Fibroblast of lung (primary cell): ENCODE results near the gene MAP1LC3B. TPM values are rescaled to one million over a fixed set of nuclear protein-coding genes. Genes with fewer than 3 reads are reported as not detected.

Experiments used
- DNase-seq, 2 donors: peaks; one replicate each; pipeline versions ENCODE4 v3.0.0 to v3.0.0-alpha.2; 2010; ENCODE audit warnings: low read depth in 2 of 2
- H2AFZ ChIP-seq: 2 replicates; pipeline ENCODE4 v1.5.1; 2012; ENCODE audit warnings: low read length, control low read depth, inconsistent platforms
- H3K27ac ChIP-seq: 2 replicates; pipeline ENCODE4 v1.5.1; 2011; ENCODE audit warnings: low read length, control low read depth; ENCODE audit not compliant: insufficient read depth
- H3K27me3 ChIP-seq: 2 replicates; pipeline ENCODE4 v1.5.1; 2011; ENCODE audit warnings: mild to moderate bottlenecking, low read length; ENCODE audit not compliant: control insufficient read depth, insufficient read depth
- H3K36me3 ChIP-seq: 2 replicates; pipeline ENCODE4 v1.5.1; 2011; ENCODE audit warnings: low read length; ENCODE audit not compliant: control insufficient read depth, insufficient read depth
- H3K4me1 ChIP-seq: 2 replicates; pipeline ENCODE4 v1.5.1; 2011; ENCODE audit warnings: low read length; ENCODE audit not compliant: control insufficient read depth, insufficient read depth; ENCODE audit errors: extremely low read depth
- H3K4me2 ChIP-seq: 2 replicates; pipeline ENCODE4 v1.5.1; 2011; ENCODE audit warnings: low read length, control low read depth; ENCODE audit not compliant: insufficient read depth; ENCODE audit errors: extremely low read depth
- H3K4me3 ChIP-seq, 4 experiments: fragments of 200-600 bp in 1 of 4; sonication (generic) in 1 of 4; replicated peaks in 1 of 4; 2 replicates each; pipeline ENCODE4 v1.5.1; 2011 to 2016; ENCODE audit warnings: low read length in 4 of 4, low read depth in 3 of 4, mild to moderate bottlenecking in 3 of 4, control low read depth in 2 of 4, inconsistent platforms in 1 of 4, mixed read lengths in 1 of 4; ENCODE audit not compliant: insufficient read depth in 1 of 4; ENCODE audit errors: control extremely low read depth in 1 of 4
- H3K79me2 ChIP-seq: 2 replicates; pipeline ENCODE4 v1.5.1; 2012; ENCODE audit warnings: mild to moderate bottlenecking, low read length, inconsistent platforms; ENCODE audit not compliant: control insufficient read depth, insufficient read depth
- H3K9ac ChIP-seq: 2 replicates; pipeline ENCODE4 v1.5.1; 2011; ENCODE audit warnings: mild to moderate bottlenecking, low read length, control low read depth; ENCODE audit not compliant: insufficient read depth
- H3K9me3 ChIP-seq: 2 replicates; pipeline ENCODE4 v1.5.1; 2012; ENCODE audit warnings: low read depth, low read length; ENCODE audit not compliant: control insufficient read depth, insufficient read depth
- H4K20me1 ChIP-seq: 2 replicates; pipeline ENCODE4 v1.5.1; 2011; ENCODE audit warnings: low read length; ENCODE audit not compliant: control insufficient read depth, insufficient read depth; ENCODE audit errors: extremely low read depth
- CTCF ChIP-seq, 2 donors: IDR thresholded peaks in 1 of 2; conservative IDR thresholded peaks in 1 of 2; 1 replicate in 1 of 2; 2 replicates in 1 of 2; pipeline ENCODE4 v1.5.1; 2011 to 2012; ENCODE audit warnings: low read length in 2 of 2, control low read depth in 1 of 2, inconsistent platforms in 1 of 2, low read depth in 1 of 2, mild to moderate bottlenecking in 1 of 2
- EZH2 ChIP-seq: IDR thresholded peaks from 2 replicates; pipeline ENCODE4 v1.5.1; 2012; ENCODE audit warnings: low read length, control low read depth, mild to moderate bottlenecking; ENCODE audit errors: missing control alignments
- polyA plus RNA-seq, 2 donors: library from polyadenylated mRNA; depleted of rRNA in 1 of 2; stranded (reverse) in 1 of 2; unstranded in 1 of 2; fragments of >200 nt; gene quantifications; 2 replicates each; pipeline ENCODE4 v1.2.1, GENCODE V29; 2011 to 2012; ENCODE audit warnings: missing spikeins in 1 of 2
- total RNA-seq: library from RNA; depleted of rRNA; stranded (reverse); fragments of >200 nt; gene quantifications from 2 replicates; pipeline ENCODE4 v1.2.1, GENCODE V29; 2014

The MAP1LC3B gene
- total and polyA plus RNA-seq, 2 donors (not counting 1 experiment from before 2014, with no cell fraction given), result 41.1 to 67.6 TPM

DNA sequence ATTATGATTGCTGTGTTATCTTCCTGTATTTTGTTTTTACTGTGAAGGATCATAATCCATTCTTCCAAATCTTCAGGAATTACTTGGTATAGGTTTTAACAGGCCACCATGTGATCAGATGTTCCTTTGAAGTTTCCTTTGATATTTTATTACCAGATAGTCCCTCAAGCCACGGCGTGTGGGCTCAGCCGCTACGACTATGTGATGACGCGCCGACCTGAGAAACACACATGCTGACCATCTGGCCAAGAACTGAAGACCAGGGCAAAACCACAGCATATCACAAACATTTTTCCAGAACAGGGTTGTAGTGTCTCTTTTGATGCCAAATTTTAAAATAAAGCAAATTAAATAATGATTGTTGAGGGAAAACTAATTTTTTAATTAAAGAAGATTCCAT is 53.4 kb downstream of the MAP1LC3B start:
- Histone ChIP-seq H3K4me3 (no peak overlapping the region), H3K9ac (no peak overlapping the region), H3K79me2 (peaks cover 7% of the 10 kb centered on the region), H3K27ac (no peak overlapping the region), H4K20me1 (no peaks in the 10 kb centered on the region), H3K36me3 (no peaks in the 10 kb centered on the region), H3K9me3 (no peaks in the 10 kb centered on the region), H3K4me1 (peaks cover 11% of the 10 kb centered on the region), H2AFZ (no peak overlapping the region), H3K4me2 (no peak overlapping the region), H3K27me3 (no peaks in the 10 kb centered on the region)
- TF ChIP-seq CTCF (conservative IDR thresholded peaks at IDR 0.05 in 1 of 2, IDR thresholded peaks at IDR 0.05 in 1 of 2; ENCODE audit: low read depth in 1 of 2, low read length in 2 of 2), result no peak
- no peak for TF ChIP-seq EZH2
- DNase-seq, result peak; percentile 56 to 80

DNA sequence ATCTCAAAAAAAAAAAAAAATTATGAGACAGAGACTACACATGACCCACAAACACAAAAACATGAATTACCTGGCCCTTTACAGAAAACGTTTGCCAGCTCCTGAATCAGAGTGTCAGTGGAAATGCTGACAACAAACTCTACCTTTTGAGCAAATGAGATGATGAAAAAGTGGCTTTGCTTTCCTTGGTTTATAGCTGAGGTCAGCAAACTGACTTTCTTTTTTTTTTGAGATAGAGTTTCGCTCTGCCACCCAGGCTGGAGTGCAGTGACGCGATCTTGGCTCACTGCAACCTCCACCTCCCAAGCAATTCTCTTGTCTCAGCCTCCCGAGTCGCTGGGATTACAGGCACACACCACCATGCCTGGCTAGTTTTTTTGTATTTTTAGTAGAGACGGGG is 54.3 kb downstream of the MAP1LC3B start:
- H3K4me2 ChIP-seq, result no peak overlapping the region
- H2AFZ ChIP-seq, result no peak overlapping the region
- H3K79me2 ChIP-seq, result peaks cover 7% of the 10 kb centered on the region
- no peaks in the 10 kb centered on the region for H3K9me3 ChIP-seq
- H3K36me3 ChIP-seq, result no peaks in the 10 kb centered on the region
- no peaks in the 10 kb centered on the region for H4K20me1 ChIP-seq
- TF ChIP-seq CTCF (conservative IDR thresholded peaks at IDR 0.05 in 1 of 2, IDR thresholded peaks at IDR 0.05 in 1 of 2; ENCODE audit: low read depth in 1 of 2, low read length in 2 of 2) (no peak), EZH2 (no peak)
- H3K27ac ChIP-seq, result peak overlapping the region; percentile 95
- H3K27me3 ChIP-seq, result no peaks in the 10 kb centered on the region
- peaks cover 11% of the 10 kb centered on the region for H3K4me1 ChIP-seq
- DNase-seq, result no peak
- no peak overlapping the region for H3K9ac ChIP-seq
- H3K4me3 ChIP-seq, result no peak overlapping the region

GRCh38 chr16:87447323-87447722 is 55.2 kb downstream of the MAP1LC3B start:
- H2AFZ ChIP-seq, result no peak overlapping the region
- peak overlapping the region; percentile 95 for H3K27ac ChIP-seq
- peak overlapping the region in 3 of 4 experiments; percentile 5 to 14 (median 6) for H3K4me3 ChIP-seq
- H3K36me3 ChIP-seq, result peaks cover 3% of the 10 kb centered on the region
- DNase-seq, result peak; percentile 91 to 95
- no peaks in the 10 kb centered on the region for H4K20me1 ChIP-seq
- H3K4me1 ChIP-seq, result peaks cover 11% of the 10 kb centered on the region
- peak overlapping the region; percentile 78 for H3K4me2 ChIP-seq
- H3K79me2 ChIP-seq, result peaks cover 7% of the 10 kb centered on the region
- H3K9me3 ChIP-seq, result no peaks in the 10 kb centered on the region
- no peak for TF ChIP-seq EZH2
- no peak for TF ChIP-seq CTCF (conservative IDR thresholded peaks at IDR 0.05 in 1 of 2, IDR thresholded peaks at IDR 0.05 in 1 of 2; ENCODE audit: low read depth in 1 of 2, low read length in 2 of 2)
- H3K27me3 ChIP-seq, result no peaks in the 10 kb centered on the region
- H3K9ac ChIP-seq, result peak overlapping the region; percentile 11
